OCI-M2 (cell line): ENCODE measurements around the gene FEM1B.
"Not testable (repeated sequence)": the region's sequence is repeated elsewhere in the genome, so short reads cannot be mapped to it uniquely, and the experiment has no call there.

Experiments
- DNase-seq: peaks from one replicate; lab custom pipeline; 2025; ENCODE audit not compliant: unreplicated experiment; lab: John Stamatoyannopoulos, UW

The FEM1B gene

GRCh38 chr15:68277603-68278344 lies at the start of gene FEM1B:
TSS of gene FEM1B (plus strand) at chr15:68277745. CDS start at chr15:68278418, 673 bp downstream.
- DNase-seq: peak; percentile 70

- no peak for DNase-seq
These were observed 49.2 kb upstream of the FEM1B start for GRCh38 chr15:68228143-68228970.

GRCh38 chr15:68228971-68229385 lies 48.6 kb upstream of the FEM1B start:
- no peak for DNase-seq

GRCh38 chr15:68229386-68230156 lies 48.0 kb upstream of the FEM1B start, which contains the start of gene CLN6:
TSS of gene CLN6 (minus strand) at chr15:68229728. CDS start at chr15:68229584, 144 bp downstream.
- no peak for DNase-seq

GRCh38 chr15:68230157-68231100 lies 47.1 kb upstream of the FEM1B start:
- DNase-seq: no peak

- DNase-seq: no peak
These were observed 46.3 kb upstream of the FEM1B start for GRCh38 chr15:68231102-68231818.

- no peak for DNase-seq
These were observed 45.1 kb upstream of the FEM1B start for GRCh38 chr15:68232449-68232848.

GRCh38 chr15:68232937-68233336 lies 44.6 kb upstream of the FEM1B start:
- no peak for DNase-seq

GRCh38 chr15:68234060-68234459 lies 43.5 kb upstream of the FEM1B start:
- no peak for DNase-seq

GRCh38 chr15:68234520-68234919 lies 43.0 kb upstream of the FEM1B start:
- DNase-seq: not testable (repeated sequence)

GRCh38 chr15:68235022-68235421 lies 42.5 kb upstream of the FEM1B start:
- no peak for DNase-seq

GRCh38 chr15:68239025-68239424 lies 38.5 kb upstream of the FEM1B start:
- DNase-seq: no peak

GRCh38 chr15:68241088-68241935 lies 36.2 kb upstream of the FEM1B start:
- no peak for DNase-seq

GRCh38 chr15:68244235-68244634 lies 33.3 kb upstream of the FEM1B start:
- no peak for DNase-seq

- DNase-seq: no peak
These were observed 28.4 kb upstream of the FEM1B start for GRCh38 chr15:68249058-68249713.

GRCh38 chr15:68252925-68253534 lies 24.5 kb upstream of the FEM1B start:
- no peak for DNase-seq

GRCh38 chr15:68256675-68257450 lies 20.7 kb upstream of the FEM1B start:
- no peak for DNase-seq
